ENCODE results near the gene TFPI.

Gene TFPI

DNA sequence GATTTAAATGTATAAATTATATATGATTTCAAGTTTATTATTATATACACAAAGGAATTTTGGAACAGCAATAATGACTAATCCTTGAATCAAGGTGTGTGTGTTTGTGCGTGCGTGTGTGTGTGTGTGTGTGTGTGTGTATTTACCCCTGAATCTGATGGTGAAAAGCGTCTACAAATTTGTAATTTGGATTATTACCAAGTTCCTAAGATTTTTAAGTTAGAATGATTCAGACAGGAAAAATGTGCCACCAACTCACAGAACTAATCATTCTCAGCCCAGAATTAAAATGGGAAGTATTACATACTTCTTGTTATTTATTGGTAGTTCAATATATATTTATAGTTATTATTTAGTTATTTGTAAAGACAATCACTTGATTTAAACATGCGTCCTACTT lies 118.5 kb downstream of the TFPI start:
- H3K9me3 ChIP-seq (replicated peaks in 1 of 2; ENCODE audit: control insufficient read depth in 2 of 2, insufficient read depth in 1 of 2, low read depth in 1 of 2, low read length in 2 of 2), result peaks cover 0 to 3% of the 10 kb centered on the region in 2 donors
- no CpG with 5 or more reads among the region's 4 CpGs for WGBS, 2 donors (ENCODE audit: extremely low coverage in 2 of 2, insufficient read length in 2 of 2, insufficient replicate concordance in 1 of 2)

DNA sequence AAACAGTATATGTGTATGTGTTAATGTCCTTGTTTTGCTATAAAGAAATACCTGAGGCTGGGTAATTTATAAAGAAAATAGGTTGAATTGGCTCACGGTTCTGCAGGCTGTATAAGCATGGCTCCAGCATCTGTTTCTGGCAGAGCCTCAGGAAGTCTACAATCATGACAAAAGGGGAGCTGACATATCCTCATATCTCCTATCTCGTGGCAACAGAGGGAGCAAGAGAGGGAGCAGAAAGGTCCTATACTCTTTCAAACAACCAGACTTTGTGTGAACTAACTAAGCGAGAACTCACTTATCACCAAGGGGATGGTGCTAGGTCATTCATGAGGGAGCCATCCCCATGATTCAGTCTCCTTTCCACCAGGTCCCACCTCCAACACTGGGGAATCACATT lies 119.2 kb downstream of the TFPI start:
- no peak overlapping the region for H2AFZ ChIP-seq (ENCODE audit: low read length)
- no peak overlapping the region for H4K91ac ChIP-seq (ENCODE audit: low read depth, low read length, poor library complexity)
- H3K14ac ChIP-seq (ENCODE audit: low read length), result no peak overlapping the region
- H3K36me3 ChIP-seq (replicated peaks in 1 of 2; ENCODE audit: control insufficient read depth in 2 of 2, insufficient read depth in 2 of 2, low read length in 2 of 2), result no peaks in the 10 kb centered on the region
- no peak overlapping the region for H2BK15ac ChIP-seq (ENCODE audit: low read length)
- H3K4ac ChIP-seq (ENCODE audit: low read length), result no peak overlapping the region
- no peak overlapping the region for H4K8ac ChIP-seq (ENCODE audit: low read depth, low read length)
- H3K9me3 ChIP-seq (replicated peaks in 1 of 2; ENCODE audit: control insufficient read depth in 2 of 2, insufficient read depth in 1 of 2, low read depth in 1 of 2, low read length in 2 of 2), result peaks cover 0 to 3% of the 10 kb centered on the region in 2 donors
- H3K18ac ChIP-seq (ENCODE audit: low read length), result no peak overlapping the region
- H2BK5ac ChIP-seq (ENCODE audit: low read length), result no peak overlapping the region
- H2BK12ac ChIP-seq (ENCODE audit: low read length), result no peak overlapping the region
- H3K4me1 ChIP-seq (ENCODE audit: control insufficient read depth in 2 of 2, insufficient read depth in 1 of 2, low read depth in 1 of 2, low read length in 2 of 2), result peaks cover 0 to 12% of the 10 kb centered on the region in 2 donors
- no peak overlapping the region for H3K4me3 ChIP-seq (ENCODE audit: low read length in 2 of 2)
- H3K9ac ChIP-seq (ENCODE audit: low read depth, low read length, poor library complexity), result no peak overlapping the region
- DNase-seq (ENCODE audit: low spot score), result no peak
- H3K4me2 ChIP-seq (ENCODE audit: insufficient read depth, low read length, poor library complexity, severe bottlenecking), result no peak overlapping the region
- H2BK120ac ChIP-seq (ENCODE audit: low read depth, low read length), result no peak overlapping the region
- H3K23ac ChIP-seq (ENCODE audit: low read depth, low read length, poor library complexity), result no peak overlapping the region
- no peaks in the 10 kb centered on the region for H3K79me1 ChIP-seq (ENCODE audit: low read depth, low read length)
- no CpG with 5 or more reads among the region's 3 CpGs for WGBS, 2 donors (ENCODE audit: extremely low coverage in 2 of 2, insufficient read length in 2 of 2, insufficient replicate concordance in 1 of 2)
- no peak overlapping the region for H2AK5ac ChIP-seq (ENCODE audit: low read depth, low read length)
- H3K27ac ChIP-seq (replicated peaks; ENCODE audit: low read length), result no peak overlapping the region
- H3K27me3 ChIP-seq (ENCODE audit: control insufficient read depth in 3 of 3, insufficient read depth in 3 of 3, low read depth in 1 of 3, low read length in 3 of 3), result no peaks in the 10 kb centered on the region

More for the DNA sequence above, 118.5 kb downstream of the TFPI start:
- H3K79me1 ChIP-seq (ENCODE audit: low read depth, low read length), result no peaks in the 10 kb centered on the region
- no peak overlapping the region for H3K14ac ChIP-seq (ENCODE audit: low read length)
- no peak overlapping the region for H4K8ac ChIP-seq (ENCODE audit: low read depth, low read length)
- no peak overlapping the region for H2BK12ac ChIP-seq (ENCODE audit: low read length)
- no peak overlapping the region for H3K4me3 ChIP-seq (ENCODE audit: low read length in 2 of 2)
- no peak overlapping the region for H2AFZ ChIP-seq (ENCODE audit: low read length)
- no peak overlapping the region for H3K9ac ChIP-seq (ENCODE audit: low read depth, low read length, poor library complexity)
- H4K91ac ChIP-seq (ENCODE audit: low read depth, low read length, poor library complexity), result no peak overlapping the region
- no peak overlapping the region for H2BK5ac ChIP-seq (ENCODE audit: low read length)
- H3K27me3 ChIP-seq (ENCODE audit: control insufficient read depth in 3 of 3, insufficient read depth in 3 of 3, low read depth in 1 of 3, low read length in 3 of 3), result no peaks in the 10 kb centered on the region
- H3K4ac ChIP-seq (ENCODE audit: low read length), result no peak overlapping the region
- H3K36me3 ChIP-seq (replicated peaks in 1 of 2; ENCODE audit: control insufficient read depth in 2 of 2, insufficient read depth in 2 of 2, low read length in 2 of 2), result no peaks in the 10 kb centered on the region
- no peak overlapping the region for H2AK5ac ChIP-seq (ENCODE audit: low read depth, low read length)
- no peak overlapping the region for H2BK120ac ChIP-seq (ENCODE audit: low read depth, low read length)
- H3K4me1 ChIP-seq (ENCODE audit: control insufficient read depth in 2 of 2, insufficient read depth in 1 of 2, low read depth in 1 of 2, low read length in 2 of 2), result peaks cover 0 to 6% of the 10 kb centered on the region in 2 donors
- no peak for DNase-seq (ENCODE audit: low spot score)
- H3K4me2 ChIP-seq (ENCODE audit: insufficient read depth, low read length, poor library complexity, severe bottlenecking), result no peak overlapping the region
- no peak overlapping the region for H3K18ac ChIP-seq (ENCODE audit: low read length)
- H3K23ac ChIP-seq (ENCODE audit: low read depth, low read length, poor library complexity), result no peak overlapping the region
- no peak overlapping the region for H2BK15ac ChIP-seq (ENCODE audit: low read length)
- no peak overlapping the region for H3K27ac ChIP-seq (replicated peaks; ENCODE audit: low read length)

DNA sequence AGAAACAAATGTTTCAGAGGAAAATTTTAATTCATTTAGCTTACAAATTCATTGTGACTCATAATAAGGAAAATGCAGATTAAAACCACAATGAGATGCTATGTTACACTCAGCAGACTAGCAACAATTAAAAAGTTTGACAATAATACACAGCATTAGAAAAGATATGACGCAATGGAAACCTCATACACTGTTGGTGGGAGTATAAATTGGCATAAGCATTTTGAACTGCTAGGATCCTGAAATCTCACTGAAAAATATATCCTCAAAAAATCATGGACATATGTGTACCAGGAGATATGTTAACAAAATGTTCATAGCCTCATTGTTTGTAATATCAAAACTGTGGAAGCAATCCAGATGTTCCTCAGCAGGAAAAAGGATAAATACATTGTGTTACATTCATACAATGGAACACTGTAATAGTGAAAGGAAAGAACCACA lies 119.9 kb downstream of the TFPI start:
- Histone ChIP-seq H3K23ac (ENCODE audit: low read depth, low read length, poor library complexity) (no peak overlapping the region), H3K9me3 (replicated peaks in 1 of 2; ENCODE audit: control insufficient read depth in 2 of 2, insufficient read depth in 1 of 2, low read depth in 1 of 2, low read length in 2 of 2) (peaks cover 0 to 3% of the 10 kb centered on the region in 2 donors), H2BK12ac (ENCODE audit: low read length) (no peak overlapping the region), H3K14ac (ENCODE audit: low read length) (no peak overlapping the region), H3K4me3 (ENCODE audit: low read length in 2 of 2) (no peak overlapping the region), H3K4me1 (ENCODE audit: control insufficient read depth in 2 of 2, insufficient read depth in 1 of 2, low read depth in 1 of 2, low read length in 2 of 2) (peaks cover 0 to 18% of the 10 kb centered on the region in 2 donors), H2BK120ac (ENCODE audit: low read depth, low read length) (no peak overlapping the region), H3K4me2 (ENCODE audit: insufficient read depth, low read length, poor library complexity, severe bottlenecking) (no peak overlapping the region), H4K91ac (ENCODE audit: low read depth, low read length, poor library complexity) (no peak overlapping the region), H2BK15ac (ENCODE audit: low read length) (no peak overlapping the region), H3K79me1 (ENCODE audit: low read depth, low read length) (no peaks in the 10 kb centered on the region), H3K27me3 (ENCODE audit: control insufficient read depth in 3 of 3, insufficient read depth in 3 of 3, low read depth in 1 of 3, low read length in 3 of 3) (no peaks in the 10 kb centered on the region), H3K9ac (ENCODE audit: low read depth, low read length, poor library complexity) (no peak overlapping the region), H2AK5ac (ENCODE audit: low read depth, low read length) (no peak overlapping the region), H4K8ac (ENCODE audit: low read depth, low read length) (no peak overlapping the region), H2BK5ac (ENCODE audit: low read length) (no peak overlapping the region), H3K4ac (ENCODE audit: low read length) (no peak overlapping the region), H3K36me3 (replicated peaks in 1 of 2; ENCODE audit: control insufficient read depth in 2 of 2, insufficient read depth in 2 of 2, low read length in 2 of 2) (no peaks in the 10 kb centered on the region), H3K18ac (ENCODE audit: low read length) (no peak overlapping the region), H3K27ac (replicated peaks; ENCODE audit: low read length) (no peak overlapping the region), H2AFZ (ENCODE audit: low read length) (no peak overlapping the region)
- no peak for DNase-seq (ENCODE audit: low spot score)
- no CpG with 5 or more reads among the region's 1 CpG for WGBS, 2 donors (ENCODE audit: extremely low coverage in 2 of 2, insufficient read length in 2 of 2, insufficient replicate concordance in 1 of 2)

DNA sequence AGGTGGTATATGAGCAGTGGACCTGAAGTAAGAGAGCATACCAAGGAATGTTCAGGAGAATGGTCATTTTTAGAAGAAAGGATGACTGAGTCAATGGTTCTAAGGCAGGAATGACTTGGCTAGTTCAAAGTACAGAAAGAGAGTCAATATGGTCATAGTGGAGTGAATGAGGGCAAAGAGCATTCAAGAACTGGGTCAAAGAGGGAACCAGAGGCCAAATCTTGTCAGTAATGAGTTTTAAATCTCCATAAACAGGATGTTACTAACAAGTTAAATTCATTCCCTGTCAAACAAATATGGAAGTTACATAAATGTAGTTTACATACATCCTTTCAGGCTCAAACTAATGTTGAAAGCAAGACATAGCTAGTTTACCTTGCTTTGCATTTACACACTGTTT lies 122.3 kb downstream of the TFPI start:
- H3K23ac ChIP-seq (ENCODE audit: low read depth, low read length, poor library complexity), result no peak overlapping the region
- H3K4me1 ChIP-seq (ENCODE audit: control insufficient read depth in 2 of 2, insufficient read depth in 1 of 2, low read depth in 1 of 2, low read length in 2 of 2), result peaks cover 0 to 16% of the 10 kb centered on the region in 2 donors

More for the DNA sequence above, 122.3 kb downstream of the TFPI start:
- H3K14ac ChIP-seq (ENCODE audit: low read length), result no peak overlapping the region
- no peak overlapping the region for H3K4ac ChIP-seq (ENCODE audit: low read length)
- no peak overlapping the region for H3K4me2 ChIP-seq (ENCODE audit: insufficient read depth, low read length, poor library complexity, severe bottlenecking)
- no peak overlapping the region for H2BK12ac ChIP-seq (ENCODE audit: low read length)
- H2BK5ac ChIP-seq (ENCODE audit: low read length), result no peak overlapping the region
- H4K8ac ChIP-seq (ENCODE audit: low read depth, low read length), result no peak overlapping the region
- H2AK5ac ChIP-seq (ENCODE audit: low read depth, low read length), result no peak overlapping the region
- H3K79me1 ChIP-seq (ENCODE audit: low read depth, low read length), result no peaks in the 10 kb centered on the region
- no peak overlapping the region for H2BK120ac ChIP-seq (ENCODE audit: low read depth, low read length)
- H3K27me3 ChIP-seq (ENCODE audit: control insufficient read depth in 3 of 3, insufficient read depth in 3 of 3, low read depth in 1 of 3, low read length in 3 of 3), result no peaks in the 10 kb centered on the region
- no peak overlapping the region for H3K9ac ChIP-seq (ENCODE audit: low read depth, low read length, poor library complexity)
- no peak overlapping the region for H4K91ac ChIP-seq (ENCODE audit: low read depth, low read length, poor library complexity)
- peaks cover 0 to 3% of the 10 kb centered on the region in 2 donors for H3K9me3 ChIP-seq (replicated peaks in 1 of 2; ENCODE audit: control insufficient read depth in 2 of 2, insufficient read depth in 1 of 2, low read depth in 1 of 2, low read length in 2 of 2)
- no peak overlapping the region for H3K18ac ChIP-seq (ENCODE audit: low read length)
- H3K27ac ChIP-seq (replicated peaks; ENCODE audit: low read length), result no peak overlapping the region
- no peaks in the 10 kb centered on the region for H3K36me3 ChIP-seq (replicated peaks in 1 of 2; ENCODE audit: control insufficient read depth in 2 of 2, insufficient read depth in 2 of 2, low read length in 2 of 2)
- DNase-seq (ENCODE audit: low spot score), result no peak
- no peak overlapping the region for H2BK15ac ChIP-seq (ENCODE audit: low read length)
- no peak overlapping the region for H2AFZ ChIP-seq (ENCODE audit: low read length)
- no peak overlapping the region for H3K4me3 ChIP-seq (ENCODE audit: low read length in 2 of 2)
